GM13977 (cell line): Measurements from ENCODE around the gene PLAAT1.

Experiments
- DNase-seq: peaks from one replicate; pipeline ENCODE4 v3.0.0; 2012; ENCODE audit warnings: low spot score
- in situ Hi-C: fragments of 300-500 bp; cut with MboI; formaldehyde crosslinking; loops from one replicate; pipeline ENCODE4 v1.12.0; 2022; ENCODE audit warnings: low sequenced_read_pairs, low pct_unique_long_range_greater_than_20kb, mixed read lengths, inconsistent platforms; ENCODE audit not compliant: unreplicated experiment
- TF ChIP-seq, protein P1 (sequence below): IDR thresholded peaks from 2 replicates; pipeline ENCODE4 v1.5.1; 2012; ENCODE audit warnings: mild to moderate bottlenecking, control low read depth; ENCODE audit not compliant: insufficient read depth; ENCODE audit errors: extremely low read depth, missing control alignments

The PLAAT1 gene

GRCh38 chr3:193240850-193241706, at the start of gene PLAAT1:
Gene PLAAT1, plus strand, starts transcription at chr3:193241222. Its CDS starts 14,429 bp downstream, at chr3:193255651.
- TF ChIP-seq, protein P1, sequence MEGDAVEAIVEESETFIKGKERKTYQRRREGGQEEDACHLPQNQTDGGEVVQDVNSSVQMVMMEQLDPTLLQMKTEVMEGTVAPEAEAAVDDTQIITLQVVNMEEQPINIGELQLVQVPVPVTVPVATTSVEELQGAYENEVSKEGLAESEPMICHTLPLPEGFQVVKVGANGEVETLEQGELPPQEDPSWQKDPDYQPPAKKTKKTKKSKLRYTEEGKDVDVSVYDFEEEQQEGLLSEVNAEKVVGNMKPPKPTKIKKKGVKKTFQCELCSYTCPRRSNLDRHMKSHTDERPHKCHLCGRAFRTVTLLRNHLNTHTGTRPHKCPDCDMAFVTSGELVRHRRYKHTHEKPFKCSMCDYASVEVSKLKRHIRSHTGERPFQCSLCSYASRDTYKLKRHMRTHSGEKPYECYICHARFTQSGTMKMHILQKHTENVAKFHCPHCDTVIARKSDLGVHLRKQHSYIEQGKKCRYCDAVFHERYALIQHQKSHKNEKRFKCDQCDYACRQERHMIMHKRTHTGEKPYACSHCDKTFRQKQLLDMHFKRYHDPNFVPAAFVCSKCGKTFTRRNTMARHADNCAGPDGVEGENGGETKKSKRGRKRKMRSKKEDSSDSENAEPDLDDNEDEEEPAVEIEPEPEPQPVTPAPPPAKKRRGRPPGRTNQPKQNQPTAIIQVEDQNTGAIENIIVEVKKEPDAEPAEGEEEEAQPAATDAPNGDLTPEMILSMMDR = no peak
- DNase-seq = peak; percentile 84
- in situ Hi-C loops = no loop called here

GRCh38 chr3:193194371-193194770, 46.7 kb upstream of the PLAAT1 start:
- TF ChIP-seq, protein P1 = no peak
- DNase-seq = no peak

DNA sequence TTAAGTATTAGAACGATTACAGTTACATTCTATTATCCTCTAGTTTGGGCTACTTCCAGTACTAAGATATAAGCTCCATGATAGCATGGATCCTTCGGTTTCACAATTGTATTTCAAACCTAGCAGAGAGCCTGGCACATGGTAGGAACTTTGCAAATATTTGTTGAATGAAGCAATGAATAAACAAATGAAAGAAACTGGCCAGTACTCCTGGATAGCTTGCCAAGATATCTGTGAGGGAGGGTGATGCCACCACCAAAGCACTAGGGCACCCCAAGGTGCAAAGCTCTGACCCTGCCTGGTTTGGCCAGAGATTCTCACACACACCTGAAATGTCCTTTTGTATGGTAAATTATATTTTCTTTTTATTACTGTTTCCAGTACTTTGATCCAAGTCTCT, 44.3 kb upstream of the PLAAT1 start:
- TF ChIP-seq, protein P1 = no peak
- DNase-seq = no peak
- in situ Hi-C loops = loop anchor here (25.0 kb wide), 1 partner anchor 366 kb away; the partner anchor contains the start of gene ATP13A4

More at GRCh38 chr3:193194371-193194770, 46.7 kb upstream of the PLAAT1 start:
- in situ Hi-C loops = loop anchor here (25.0 kb wide), 1 partner anchor 368 kb away; the partner anchor contains the start of gene ATP13A4

- no peak for DNase-seq
- TF ChIP-seq, protein P1 = no peak
- in situ Hi-C loops = no loop called here
Observed at GRCh38 chr3:193207290-193208273, 33.4 kb upstream of the PLAAT1 start.

- in situ Hi-C loops = no loop called here
- TF ChIP-seq, protein P1 = no peak
- DNase-seq = no peak
Observed at GRCh38 chr3:193210618-193211017, 30.4 kb upstream of the PLAAT1 start.

GRCh38 chr3:193211173-193211572, 29.8 kb upstream of the PLAAT1 start:
- TF ChIP-seq, protein P1 = no peak
- in situ Hi-C loops = no loop called here
- no peak for DNase-seq
